Measurements from ENCODE around the gene TUG1.

Gene TUG1

GRCh38 chr22:30930228-30930627, 38.8 kb upstream of the TUG1 start:
- peaks cover 94% of the 10 kb centered on the region for H3K36me3 ChIP-seq (ENCODE audit: control insufficient read depth, insufficient read depth, low read length)
- H3K9me3 ChIP-seq (ENCODE audit: control insufficient read depth, low read length): no peaks in the 10 kb centered on the region
- H3K4me1 ChIP-seq (ENCODE audit: control insufficient read depth, insufficient read depth, low read length, poor library complexity, severe bottlenecking): no peaks in the 10 kb centered on the region
- no peaks in the 10 kb centered on the region for H3K27me3 ChIP-seq (replicated peaks; ENCODE audit: control insufficient read depth, insufficient read depth, low read length, poor library complexity, severe bottlenecking)
- H3K27ac ChIP-seq (ENCODE audit: insufficient read depth, low read length, poor library complexity, severe bottlenecking): no peak overlapping the region
- no peak overlapping the region for H3K4me3 ChIP-seq (ENCODE audit: insufficient read depth, low read depth, low read length, poor library complexity, severe bottlenecking)
- no peak for DNase-seq

- no peak for DNase-seq
- no peaks in the 10 kb centered on the region for H3K9me3 ChIP-seq (ENCODE audit: control insufficient read depth, low read length)
- peaks cover 96% of the 10 kb centered on the region for H3K36me3 ChIP-seq (ENCODE audit: control insufficient read depth, insufficient read depth, low read length)
- no peak overlapping the region for H3K27ac ChIP-seq (ENCODE audit: insufficient read depth, low read length, poor library complexity, severe bottlenecking)
- H3K4me3 ChIP-seq (ENCODE audit: insufficient read depth, low read depth, low read length, poor library complexity, severe bottlenecking): no peak overlapping the region
- no peaks in the 10 kb centered on the region for H3K4me1 ChIP-seq (ENCODE audit: control insufficient read depth, insufficient read depth, low read length, poor library complexity, severe bottlenecking)
- H3K27me3 ChIP-seq (replicated peaks; ENCODE audit: control insufficient read depth, insufficient read depth, low read length, poor library complexity, severe bottlenecking): no peaks in the 10 kb centered on the region
Measured at GRCh38 chr22:30931541-30932300, 37.3 kb upstream of the TUG1 start.

GRCh38 chr22:30932661-30933060, 36.4 kb upstream of the TUG1 start:
- Histone ChIP-seq H3K36me3 (ENCODE audit: control insufficient read depth, insufficient read depth, low read length) (peaks cover 96% of the 10 kb centered on the region), H3K27me3 (replicated peaks; ENCODE audit: control insufficient read depth, insufficient read depth, low read length, poor library complexity, severe bottlenecking) (no peaks in the 10 kb centered on the region), H3K4me1 (ENCODE audit: control insufficient read depth, insufficient read depth, low read length, poor library complexity, severe bottlenecking) (peaks cover 5% of the 10 kb centered on the region), H3K27ac (ENCODE audit: insufficient read depth, low read length, poor library complexity, severe bottlenecking) (peak overlapping the region; percentile 43), H3K9me3 (ENCODE audit: control insufficient read depth, low read length) (no peaks in the 10 kb centered on the region), H3K4me3 (ENCODE audit: insufficient read depth, low read depth, low read length, poor library complexity, severe bottlenecking) (no peak overlapping the region)
- DNase-seq: no peak

GRCh38 chr22:30933457-30933856, 35.6 kb upstream of the TUG1 start:
- Histone ChIP-seq H3K9me3 (ENCODE audit: control insufficient read depth, low read length) (no peaks in the 10 kb centered on the region), H3K4me1 (ENCODE audit: control insufficient read depth, insufficient read depth, low read length, poor library complexity, severe bottlenecking) (peaks cover 5% of the 10 kb centered on the region), H3K4me3 (ENCODE audit: insufficient read depth, low read depth, low read length, poor library complexity, severe bottlenecking) (no peak overlapping the region), H3K27ac (ENCODE audit: insufficient read depth, low read length, poor library complexity, severe bottlenecking) (peak overlapping the region; percentile 43), H3K36me3 (ENCODE audit: control insufficient read depth, insufficient read depth, low read length) (peaks cover 94% of the 10 kb centered on the region), H3K27me3 (replicated peaks; ENCODE audit: control insufficient read depth, insufficient read depth, low read length, poor library complexity, severe bottlenecking) (no peaks in the 10 kb centered on the region)
- DNase-seq: no peak

- Histone ChIP-seq H3K4me1 (ENCODE audit: control insufficient read depth, insufficient read depth, low read length, poor library complexity, severe bottlenecking) (peaks cover 10% of the 10 kb centered on the region), H3K27me3 (replicated peaks; ENCODE audit: control insufficient read depth, insufficient read depth, low read length, poor library complexity, severe bottlenecking) (no peaks in the 10 kb centered on the region), H3K36me3 (ENCODE audit: control insufficient read depth, insufficient read depth, low read length) (peaks cover 88% of the 10 kb centered on the region), H3K4me3 (ENCODE audit: insufficient read depth, low read depth, low read length, poor library complexity, severe bottlenecking) (no peak overlapping the region), H3K9me3 (ENCODE audit: control insufficient read depth, low read length) (no peaks in the 10 kb centered on the region), H3K27ac (ENCODE audit: insufficient read depth, low read length, poor library complexity, severe bottlenecking) (no peak overlapping the region)
- no peak for DNase-seq
Measured at GRCh38 chr22:30934053-30934452, 35.0 kb upstream of the TUG1 start.

GRCh38 chr22:30940685-30941362, 28.2 kb upstream of the TUG1 start:
- Histone ChIP-seq H3K4me1 (ENCODE audit: control insufficient read depth, insufficient read depth, low read length, poor library complexity, severe bottlenecking) (peaks cover 56% of the 10 kb centered on the region), H3K27me3 (replicated peaks; ENCODE audit: control insufficient read depth, insufficient read depth, low read length, poor library complexity, severe bottlenecking) (no peaks in the 10 kb centered on the region), H3K4me3 (ENCODE audit: insufficient read depth, low read depth, low read length, poor library complexity, severe bottlenecking) (peak overlapping the region; percentile 51), H3K9me3 (ENCODE audit: control insufficient read depth, low read length) (no peaks in the 10 kb centered on the region), H3K36me3 (ENCODE audit: control insufficient read depth, insufficient read depth, low read length) (peaks cover 38% of the 10 kb centered on the region), H3K27ac (ENCODE audit: insufficient read depth, low read length, poor library complexity, severe bottlenecking) (peak overlapping the region; percentile 65)
- DNase-seq: peak in 2 of 3 donors; percentile 8 to 22

GRCh38 chr22:30941363-30941740, 27.7 kb upstream of the TUG1 start:
- H3K27ac ChIP-seq (ENCODE audit: insufficient read depth, low read length, poor library complexity, severe bottlenecking): peak overlapping the region; percentile 65
- H3K4me1 ChIP-seq (ENCODE audit: control insufficient read depth, insufficient read depth, low read length, poor library complexity, severe bottlenecking): peaks cover 56% of the 10 kb centered on the region
- H3K4me3 ChIP-seq (ENCODE audit: insufficient read depth, low read depth, low read length, poor library complexity, severe bottlenecking): peak overlapping the region; percentile 51
- no peak for DNase-seq
- peaks cover 33% of the 10 kb centered on the region for H3K36me3 ChIP-seq (ENCODE audit: control insufficient read depth, insufficient read depth, low read length)
- no peaks in the 10 kb centered on the region for H3K9me3 ChIP-seq (ENCODE audit: control insufficient read depth, low read length)
- H3K27me3 ChIP-seq (replicated peaks; ENCODE audit: control insufficient read depth, insufficient read depth, low read length, poor library complexity, severe bottlenecking): no peaks in the 10 kb centered on the region

GRCh38 chr22:30943368-30943767, 25.7 kb upstream of the TUG1 start:
- Histone ChIP-seq H3K27me3 (replicated peaks; ENCODE audit: control insufficient read depth, insufficient read depth, low read length, poor library complexity, severe bottlenecking) (no peaks in the 10 kb centered on the region), H3K4me1 (ENCODE audit: control insufficient read depth, insufficient read depth, low read length, poor library complexity, severe bottlenecking) (peaks cover 52% of the 10 kb centered on the region), H3K36me3 (ENCODE audit: control insufficient read depth, insufficient read depth, low read length) (peaks cover 13% of the 10 kb centered on the region), H3K9me3 (ENCODE audit: control insufficient read depth, low read length) (no peaks in the 10 kb centered on the region), H3K27ac (ENCODE audit: insufficient read depth, low read length, poor library complexity, severe bottlenecking) (no peak overlapping the region), H3K4me3 (ENCODE audit: insufficient read depth, low read depth, low read length, poor library complexity, severe bottlenecking) (no peak overlapping the region)
- peak; percentile 33 to 51 (median 50) for DNase-seq

GRCh38 chr22:30944986-30945385, 24.1 kb upstream of the TUG1 start:
- peaks cover 28% of the 10 kb centered on the region for H3K36me3 ChIP-seq (ENCODE audit: control insufficient read depth, insufficient read depth, low read length)
- H3K27ac ChIP-seq (ENCODE audit: insufficient read depth, low read length, poor library complexity, severe bottlenecking): no peak overlapping the region
- no peaks in the 10 kb centered on the region for H3K27me3 ChIP-seq (replicated peaks; ENCODE audit: control insufficient read depth, insufficient read depth, low read length, poor library complexity, severe bottlenecking)
- H3K4me3 ChIP-seq (ENCODE audit: insufficient read depth, low read depth, low read length, poor library complexity, severe bottlenecking): no peak overlapping the region
- no peak for DNase-seq
- H3K4me1 ChIP-seq (ENCODE audit: control insufficient read depth, insufficient read depth, low read length, poor library complexity, severe bottlenecking): peaks cover 37% of the 10 kb centered on the region
- no peaks in the 10 kb centered on the region for H3K9me3 ChIP-seq (ENCODE audit: control insufficient read depth, low read length)

- H3K4me3 ChIP-seq (ENCODE audit: insufficient read depth, low read depth, low read length, poor library complexity, severe bottlenecking): no peak overlapping the region
- no peak overlapping the region for H3K27ac ChIP-seq (ENCODE audit: insufficient read depth, low read length, poor library complexity, severe bottlenecking)
- peaks cover 32% of the 10 kb centered on the region for H3K4me1 ChIP-seq (ENCODE audit: control insufficient read depth, insufficient read depth, low read length, poor library complexity, severe bottlenecking)
- H3K36me3 ChIP-seq (ENCODE audit: control insufficient read depth, insufficient read depth, low read length): peaks cover 33% of the 10 kb centered on the region
- H3K9me3 ChIP-seq (ENCODE audit: control insufficient read depth, low read length): no peaks in the 10 kb centered on the region
- DNase-seq: no peak
- no peaks in the 10 kb centered on the region for H3K27me3 ChIP-seq (replicated peaks; ENCODE audit: control insufficient read depth, insufficient read depth, low read length, poor library complexity, severe bottlenecking)
Measured at GRCh38 chr22:30945653-30946052, 23.4 kb upstream of the TUG1 start.
